CD4-positive, alpha-beta T cell treated with Interferon gamma for 1 hour (primary cell): Measurements from ENCODE around the gene LGI2.
"Not testable (repeated sequence)": the region's sequence is repeated elsewhere in the genome, so short reads cannot be mapped to it uniquely, and the experiment has no call there.

ENCODE experiments used
- DNase-seq: peaks from one replicate; pipeline ENCODE4 v3.0.0-alpha.2; 2020

LGI2 gene

GRCh38 chr4:25050370-25051078, 19.8 kb upstream of the LGI2 start:
- DNase-seq, result no peak

GRCh38 chr4:25043548-25043947, 12.8 kb upstream of the LGI2 start:
- no peak for DNase-seq

- no peak for DNase-seq
These were observed 2.8 kb upstream of the LGI2 start for GRCh38 chr4:25033526-25033925.

GRCh38 chr4:25032126-25032525, 1.4 kb upstream of the LGI2 start:
- DNase-seq, result no peak

GRCh38 chr4:25031077-25031621, 403 bp upstream of the LGI2 start:
- DNase-seq, result no peak

GRCh38 chr4:25029479-25030276, 1.1 kb downstream of the LGI2 start:
- no peak for DNase-seq

- DNase-seq, result no peak
These were observed 1.9 kb downstream of the LGI2 start for GRCh38 chr4:25028851-25029250.

GRCh38 chr4:25022766-25023165, 8.0 kb downstream of the LGI2 start:
- DNase-seq, result no peak

- DNase-seq, result no peak
These were observed 9.5 kb downstream of the LGI2 start for GRCh38 chr4:25021216-25021615.

GRCh38 chr4:25020236-25020635, 10.5 kb downstream of the LGI2 start:
- no peak for DNase-seq

- no peak for DNase-seq
These were observed 11.2 kb downstream of the LGI2 start for GRCh38 chr4:25019501-25019900.

GRCh38 chr4:25015012-25015411, 15.7 kb downstream of the LGI2 start:
- DNase-seq, result no peak

- DNase-seq, result not testable (repeated sequence)
These were observed 16.1 kb downstream of the LGI2 start for GRCh38 chr4:25014662-25014983.

- DNase-seq, result no peak
These were observed 16.7 kb downstream of the LGI2 start for GRCh38 chr4:25013756-25014661.

- DNase-seq, result no peak
These were observed 18.1 kb downstream of the LGI2 start for GRCh38 chr4:25012655-25013054.

GRCh38 chr4:25011135-25011866, 19.4 kb downstream of the LGI2 start:
- no peak for DNase-seq

- DNase-seq, result no peak
These were observed 23.1 kb downstream of the LGI2 start for GRCh38 chr4:25007598-25007997.

GRCh38 chr4:25002681-25003080, 28.1 kb downstream of the LGI2 start:
- DNase-seq, result no peak

- no peak for DNase-seq
These were observed 29.2 kb downstream of the LGI2 start for GRCh38 chr4:25001509-25001908.

- no peak for DNase-seq
These were observed 30.1 kb downstream of the LGI2 start for GRCh38 chr4:25000639-25001038.

GRCh38 chr4:24999392-25000089, 31.2 kb downstream of the LGI2 start:
- DNase-seq, result no peak
